PFSK-1 (cell line): ENCODE measurements around the gene CAPSL.

ENCODE experiments used
- FOXP2 ChIP-seq: optimal IDR thresholded peaks from 2 replicates; pipeline ENCODE3; 2011; ENCODE audit warnings: borderline replicate concordance, control low read depth, inconsistent platforms; ENCODE audit not compliant: insufficient read depth; ENCODE audit errors: extremely low read length, extremely low read depth
- POLR2AphosphoS5 ChIP-seq: IDR thresholded peaks from 2 replicates; pipeline ENCODE4 v1.6.1; 2012; ENCODE audit warnings: low read depth, mild to moderate bottlenecking, control low read depth, low read length, moderate library complexity
- REST ChIP-seq, 2 experiments: IDR thresholded peaks; 2 replicates each; pipeline versions ENCODE4 v1.6.1 to v1.8.0; 2011 to 2012; ENCODE audit warnings: low read depth in 2 of 2, low read length in 2 of 2, control low read depth in 1 of 2, inconsistent platforms in 1 of 2, mild to moderate bottlenecking in 1 of 2, moderate library complexity in 1 of 2; ENCODE audit not compliant: insufficient read depth in 1 of 2
- SIN3A ChIP-seq: IDR thresholded peaks from 2 replicates; pipeline ENCODE4 v1.6.1; 2012; ENCODE audit warnings: mild to moderate bottlenecking, low read length, moderate library complexity, borderline replicate concordance; ENCODE audit not compliant: insufficient read depth
- TAF1 ChIP-seq: IDR thresholded peaks from 2 replicates; pipeline ENCODE4 v1.6.1; 2012; ENCODE audit warnings: low read length, control low read depth, borderline replicate concordance; ENCODE audit not compliant: insufficient read depth

GRCh38 chr5:35884191-35884769 is 54.1 kb downstream of the CAPSL start:
- TF ChIP-seq POLR2AphosphoS5: no peak
- no peak for TF ChIP-seq TAF1
- TF ChIP-seq SIN3A: no peak
- no peak for TF ChIP-seq REST (IDR thresholded peaks at IDR 0.05; ENCODE audit: insufficient read depth in 1 of 2, low read depth in 2 of 2, low read length in 2 of 2)
- TF ChIP-seq FOXP2: no peak
